Astrocyte of the spinal cord (primary cell): ENCODE data around the gene RUFY1.

Experiments used
- DNase-seq: peaks from one replicate; pipeline ENCODE4 v3.0.0; 2011; ENCODE audit warnings: low read depth, low spot score
- H3K4me3 ChIP-seq: 2 replicates; pipeline ENCODE4 v1.5.1; 2011; ENCODE audit warnings: low read depth, mild to moderate bottlenecking, low read length, moderate library complexity
- CTCF ChIP-seq: IDR thresholded peaks from 2 replicates; pipeline ENCODE4 v1.5.1; 2012; ENCODE audit warnings: low read depth, mild to moderate bottlenecking, low read length, inconsistent platforms
- in situ Hi-C: cut with HindIII; loops from 2 replicates; pipeline ENCODE4 v1.10.0; 2017; ENCODE audit warnings: low sequenced_read_pairs

Gene RUFY1

GRCh38 chr5:179559284-179560252 lies 9.2 kb downstream of the RUFY1 start:
- TF ChIP-seq CTCF: no peak
- peak overlapping the region; percentile 71 for H3K4me3 ChIP-seq
- in situ Hi-C loops: no loop called here
- DNase-seq: peak; percentile 99

GRCh38 chr5:179564526-179564925 lies 14.2 kb downstream of the RUFY1 start:
- H3K4me3 ChIP-seq: no peak overlapping the region
- TF ChIP-seq CTCF: no peak
- DNase-seq: no peak
- in situ Hi-C loops: no loop called here

GRCh38 chr5:179568721-179569120 lies 18.4 kb downstream of the RUFY1 start:
- no peak for TF ChIP-seq CTCF
- in situ Hi-C loops: no loop called here

GRCh38 chr5:179572386-179572785 lies 22.0 kb downstream of the RUFY1 start:
- no peak for TF ChIP-seq CTCF
- no peak overlapping the region for H3K4me3 ChIP-seq
- in situ Hi-C loops: no loop called here
- DNase-seq: no peak

More at GRCh38 chr5:179568721-179569120, 18.4 kb downstream of the RUFY1 start:
- H3K4me3 ChIP-seq: no peak overlapping the region
- no peak for DNase-seq

GRCh38 chr5:179577286-179577960 lies 27.1 kb downstream of the RUFY1 start:
- in situ Hi-C loops: no loop called here
- no peak for TF ChIP-seq CTCF

GRCh38 chr5:179585941-179586401 lies 35.6 kb downstream of the RUFY1 start:
- in situ Hi-C loops: no loop called here
- DNase-seq: no peak
- no peak overlapping the region for H3K4me3 ChIP-seq
- no peak for TF ChIP-seq CTCF

More at GRCh38 chr5:179577286-179577960, 27.1 kb downstream of the RUFY1 start:
- no peak overlapping the region for H3K4me3 ChIP-seq
- no peak for DNase-seq
